ENCODE measurements around the gene LRRC23.

DNA sequence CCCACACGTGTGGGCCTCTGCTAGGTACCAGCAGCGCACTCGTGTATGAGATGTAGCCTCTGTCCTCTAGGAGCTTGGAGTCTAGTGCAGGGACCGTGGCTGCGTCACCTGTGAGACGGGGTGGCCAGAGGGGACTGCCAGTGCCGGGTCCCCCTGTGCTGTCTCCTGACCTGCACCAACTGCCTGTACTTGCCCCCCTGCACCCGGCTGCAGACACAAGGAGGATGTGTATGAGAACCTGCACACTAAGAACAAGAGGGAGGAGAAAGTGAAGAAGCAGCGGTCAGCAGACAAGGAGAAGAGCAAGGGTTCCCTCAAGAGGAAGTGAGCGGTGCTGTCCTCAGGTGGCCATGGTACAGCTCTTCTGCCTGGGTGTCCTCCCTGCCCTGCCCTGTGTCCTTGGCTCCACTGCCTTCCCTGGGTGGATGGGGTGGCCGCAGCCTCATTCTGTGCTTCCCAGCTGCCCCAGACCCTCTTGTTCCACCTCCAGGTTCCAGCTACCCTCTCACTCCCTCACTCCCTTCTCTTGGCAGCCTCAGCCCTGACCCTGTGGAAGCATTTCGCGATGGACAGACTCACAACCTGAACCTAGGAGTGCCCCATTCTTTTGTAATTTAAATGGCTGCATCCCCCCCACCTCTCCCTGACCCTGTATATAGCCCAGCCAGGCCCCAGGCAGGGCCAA is 56.1 kb downstream of the LRRC23 start:
- TF ChIP-seq CTCF (IDR thresholded peaks at IDR 0.05): no peak
- TF ChIP-seq POLR2AphosphoS5 (IDR thresholded peaks at IDR 0.05): no peak

All from suprapubic skin (tissue), 3 donors.